Measurements from ENCODE around the gene LRRTM1.

LRRTM1 gene

DNA sequence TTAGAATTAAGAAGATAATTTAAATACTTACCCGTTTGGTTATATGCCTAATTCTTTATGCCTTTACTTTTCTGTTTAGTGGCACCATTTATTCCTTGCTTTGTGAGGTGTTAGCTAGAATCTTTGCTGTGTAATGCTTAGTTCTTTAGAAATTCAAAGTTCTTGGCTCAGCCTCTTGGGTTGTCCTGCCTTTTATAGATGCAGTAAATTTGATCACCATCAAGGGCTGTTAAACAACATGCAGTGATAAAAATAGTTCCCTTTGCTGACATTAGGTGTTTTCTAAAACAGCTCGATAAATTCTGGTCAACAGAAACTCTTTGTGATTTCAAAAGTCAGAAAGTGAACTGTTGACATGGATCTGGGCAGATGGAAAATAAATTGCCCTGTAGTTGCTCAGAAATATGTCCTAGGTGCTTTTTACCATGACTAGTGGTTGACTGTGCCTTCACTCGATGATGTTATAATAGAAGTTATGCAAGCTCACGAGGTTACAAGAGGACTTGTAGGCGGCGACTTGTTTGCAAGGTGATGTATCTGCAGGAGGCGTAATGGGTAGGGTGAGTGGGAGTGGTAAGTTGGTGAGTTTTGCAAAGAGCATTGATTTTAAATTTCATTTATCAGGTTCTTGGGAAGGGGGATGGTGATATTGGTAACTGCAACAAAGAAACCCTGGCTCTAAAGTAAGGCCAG lies 52.1 kb downstream of the LRRTM1 start:
- no peak overlapping the region for H3K27ac ChIP-seq
- H3K4me3 ChIP-seq = no peak overlapping the region
